Measurements from ENCODE around the gene PDLIM7. TPM values are rescaled to one million over a fixed set of nuclear protein-coding genes. Genes with fewer than 3 reads are reported as not detected.

PDLIM7 gene
- total and polyA plus RNA-seq, 2 of the 8 experiments (the other 6 are each of a cell fraction or from before 2014, with no cell fraction given) = 67.3 to 94.2 TPM

GRCh38 chr5:177508837-177509236 lies 11.4 kb upstream of the PDLIM7 start:
- Histone ChIP-seq H3K79me1 (ENCODE audit: low read depth, low read length) (no peaks in the 10 kb centered on the region), H3K4me1 (replicated peaks in 1 of 4; ENCODE audit: control insufficient read depth in 3 of 4, insufficient read depth in 4 of 4, low read length in 3 of 4) (peaks cover 0 to 12% (median 9%) of the 10 kb centered on the region in 4 experiments; a peak in 5 of 7 replicates), H3K9me3 (ENCODE audit: insufficient read depth in 2 of 2, low read depth in 1 of 2, low read length in 1 of 2) (no peaks in the 10 kb centered on the region), H3K79me2 (ENCODE audit: control insufficient read depth in 1 of 2, insufficient read depth in 2 of 2, low read length in 2 of 2) (no peaks in the 10 kb centered on the region), H3K23ac (ENCODE audit: insufficient read length) (no peak overlapping the region), H3K27me3 (replicated peaks in 1 of 4; ENCODE audit: control insufficient read depth in 3 of 4, extremely low read depth in 1 of 4, insufficient read depth in 3 of 4, low read length in 3 of 4) (no peaks in the 10 kb centered on the region), H2AFZ (ENCODE audit: low read length) (no peak overlapping the region), H2AK5ac (ENCODE audit: low read depth, low read length) (no peak overlapping the region), H3K56ac (replicated peaks; ENCODE audit: insufficient read length, low read depth, low read length) (no peak overlapping the region), H3K4ac (replicated peaks; ENCODE audit: insufficient read length, low read depth, low read length) (no peak overlapping the region), H4K8ac (ENCODE audit: extremely low read depth, insufficient read depth, low read length) (peak overlapping the region; percentile 89; the same call in 1 of the 2 replicates), H3K18ac (ENCODE audit: extremely low read depth, low read length) (no peak overlapping the region), H3K23me2 (ENCODE audit: low read depth, low read length) (no peaks in the 10 kb centered on the region), H3K27ac (ENCODE audit: low read depth, low read length) (no peak overlapping the region), H3K14ac (ENCODE audit: insufficient read length) (no peak overlapping the region), H4K5ac (ENCODE audit: insufficient read length, low read depth, low read length) (no peak overlapping the region), H4K91ac (replicated peaks; ENCODE audit: insufficient read length, low read length) (no peak overlapping the region), H4K20me1 (replicated peaks in 1 of 2; ENCODE audit: control insufficient read depth in 1 of 2, insufficient read depth in 2 of 2, low read length in 2 of 2) (peaks cover 0 to 17% of the 10 kb centered on the region in 2 experiments), H2BK12ac (ENCODE audit: low read depth, low read length) (no peak overlapping the region; the same call in 1 of the 2 replicates), H3K36me3 (ENCODE audit: control insufficient read depth in 2 of 4, insufficient read depth in 4 of 4, low read length in 3 of 4) (peaks cover 14 to 39% (median 31%) of the 10 kb centered on the region in 4 experiments), H2BK20ac (ENCODE audit: low read length) (no peak overlapping the region), H2BK5ac (ENCODE audit: low read depth, low read length) (peak overlapping the region; percentile 71), H2BK15ac (ENCODE audit: low read length) (0 out of 2 replicates have a peak overlapping the region, but pooled peaks have one; percentile 29), H3K4me2 (ENCODE audit: insufficient read depth in 1 of 2, low read depth in 2 of 2, low read length in 2 of 2) (no peak overlapping the region), H2BK120ac (replicated peaks; ENCODE audit: low read depth, low read length) (no peak overlapping the region), H3K9ac (replicated peaks in 1 of 4; ENCODE audit: extremely low read depth in 1 of 4, low read depth in 3 of 4, low read length in 3 of 4) (no peak overlapping the region), H3K4me3 (ENCODE audit: extremely low read depth in 1 of 4, insufficient read depth in 2 of 4, low read depth in 3 of 4, low read length in 4 of 4) (no peak overlapping the region)
- no peak for FAIRE-seq
- DNase-seq (ENCODE audit: low read depth in 1 of 2, low spot score in 2 of 2) = no peak
- ChIA-PET POLR2A (ENCODE audit: partially characterized antibody) (interaction anchor here (1.5 to 65.5 kb wide), 5 partner anchors 8 to 44 kb away, joined by 3 to 3349 read pairs (median 10); partner anchors contain the start of genes DBN1, DDX41, FAM193B and PDLIM7), CTCF (ENCODE audit: partially characterized antibody) (interaction anchor here (0.6 to 20.8 kb wide), 7 partner anchors 9 to 742 kb away, joined by 3 to 306 read pairs (median 3); partner anchors contain the start of gene PDLIM7)
- TF ChIP-seq ATF2 (IDR thresholded peaks at IDR 0.05; ENCODE audit: low read length) = no peak
- no peak for TF ChIP-seq GTF2F1 (IDR thresholded peaks at IDR 0.05; ENCODE audit: borderline replicate concordance, low read depth, low read length)
- TF ChIP-seq POLR2AphosphoS5 (IDR thresholded peaks at IDR 0.05; ENCODE audit: low read depth, low read length) = no peak
- no peak for TF ChIP-seq FOSL1 (IDR thresholded peaks at IDR 0.05; ENCODE audit: insufficient read depth, low read depth, low read length)
- no peak for TF ChIP-seq RFX5 (IDR thresholded peaks at IDR 0.05; ENCODE audit: borderline replicate concordance, low read depth, low read length)
- no peak for TF ChIP-seq POLR2A (IDR thresholded peaks at IDR 0.05; ENCODE audit: control extremely low read depth in 1 of 2, low read depth in 2 of 2, low read length in 2 of 2)
- no peak for TF ChIP-seq CHD1 (IDR thresholded peaks at IDR 0.05; ENCODE audit: low read depth, low read length)
- TF ChIP-seq EZH2 (IDR thresholded peaks at IDR 0.05; ENCODE audit: low read depth, low read length, severe bottlenecking) = no peak
- no peak for TF ChIP-seq GABPA (IDR thresholded peaks at IDR 0.05; ENCODE audit: borderline replicate concordance, insufficient read depth, low read length)
- TF ChIP-seq CHD2 (IDR thresholded peaks at IDR 0.05; ENCODE audit: low read length) = no peak
- no peak for TF ChIP-seq SRF (IDR thresholded peaks at IDR 0.05; ENCODE audit: low read depth, low read length)
- 92% methylated on average over 8 of the region's 8 CpGs; no CpG with 5 or more reads in 1 of the 2 experiments for WGBS, 2 experiments (ENCODE audit: extremely low coverage in 1 of 2, insufficient coverage in 1 of 2, insufficient read length in 1 of 2, insufficient replicate concordance in 2 of 2, low coverage in 1 of 2, low lambda C conversion rate in 2 of 2, missing lambda C conversion rate in 1 of 2)

Measured in H1 (cell line).